Uterus (tissue), 4 donors: ENCODE data around the gene MRPL54. TPM values are rescaled to one million over a fixed set of nuclear protein-coding genes. Genes with fewer than 3 reads are reported as not detected.

ENCODE experiments used
- DNase-seq, 2 donors: peaks; one replicate each; pipeline ENCODE4 v3.0.0-alpha.2; 2019 to 2020
- H3K27ac ChIP-seq, 2 donors: fragments of 200-600 bp; sonication (generic); 1 replicate in 1 of 2; 2 replicates in 1 of 2; pipeline ENCODE4 v1.5.1; 2016 to 2018
- H3K27me3 ChIP-seq, 2 donors: fragments of 200-600 bp; sonication (generic); one replicate each; pipeline ENCODE4 v1.5.1; 2018 to 2019; ENCODE audit warnings: control low read depth in 1 of 2
- H3K36me3 ChIP-seq, 2 donors: fragments of 200-600 bp; sonication (generic); one replicate each; pipeline ENCODE4 v1.5.1; 2019; ENCODE audit warnings: control low read depth in 1 of 2
- H3K4me1 ChIP-seq, 2 donors: fragments of 200-600 bp; sonication (generic); one replicate each; pipeline ENCODE4 v1.5.1; 2018 to 2019; ENCODE audit warnings: control low read depth in 1 of 2
- H3K4me3 ChIP-seq, 2 donors: fragments of 200-600 bp; sonication (generic); 1 replicate in 1 of 2; 2 replicates in 1 of 2; pipeline ENCODE4 v1.5.1; 2018 to 2019; ENCODE audit warnings: mild to moderate bottlenecking in 1 of 2
- H3K9me3 ChIP-seq, 2 donors: fragments of 200-600 bp; sonication (generic); one replicate each; pipeline ENCODE4 v1.5.1; 2019; ENCODE audit warnings: control low read depth in 1 of 2
- CTCF ChIP-seq, 4 experiments: fragments of 200-600 bp in 2 of 4; fragments of 450-650 bp in 2 of 4; sonication (generic) in 2 of 4; IDR thresholded peaks; one replicate each; pipeline ENCODE4 v1.5.1; 2016 to 2019; ENCODE audit warnings: antibody characterized with exemption in 4 of 4, mild to moderate bottlenecking in 2 of 4, moderate library complexity in 1 of 4
- POLR2A ChIP-seq, 2 donors: fragments of 450-650 bp; IDR thresholded peaks; one replicate each; pipeline ENCODE4 v1.6.1; 2016; ENCODE audit warnings: antibody characterized with exemption in 2 of 2, mild to moderate bottlenecking in 1 of 2, moderate library complexity in 1 of 2
- intact Hi-C: fragments of 100-400 bp; cut with DNase I; formaldehyde crosslinking; loops from one replicate; pipeline ENCODE4 v1.15.1; 2023; ENCODE audit warnings: low total_unique reads
- total RNA-seq, 4 donors: library from RNA; depleted of rRNA in 3 of 4; stranded (reverse); fragments of >200 nt in 3 of 4; gene quantifications; one replicate each; pipeline versions ENCODE4 v1.1.0 to v1.2.4, GENCODE V29; 2014 to 2023
- donor health status: DM: yes; HTN: yes; CAD: no.

The MRPL54 gene
- total RNA-seq, 4 donors from 2014 or later, result 14.4 to 196 (median 40.0) TPM

DNA sequence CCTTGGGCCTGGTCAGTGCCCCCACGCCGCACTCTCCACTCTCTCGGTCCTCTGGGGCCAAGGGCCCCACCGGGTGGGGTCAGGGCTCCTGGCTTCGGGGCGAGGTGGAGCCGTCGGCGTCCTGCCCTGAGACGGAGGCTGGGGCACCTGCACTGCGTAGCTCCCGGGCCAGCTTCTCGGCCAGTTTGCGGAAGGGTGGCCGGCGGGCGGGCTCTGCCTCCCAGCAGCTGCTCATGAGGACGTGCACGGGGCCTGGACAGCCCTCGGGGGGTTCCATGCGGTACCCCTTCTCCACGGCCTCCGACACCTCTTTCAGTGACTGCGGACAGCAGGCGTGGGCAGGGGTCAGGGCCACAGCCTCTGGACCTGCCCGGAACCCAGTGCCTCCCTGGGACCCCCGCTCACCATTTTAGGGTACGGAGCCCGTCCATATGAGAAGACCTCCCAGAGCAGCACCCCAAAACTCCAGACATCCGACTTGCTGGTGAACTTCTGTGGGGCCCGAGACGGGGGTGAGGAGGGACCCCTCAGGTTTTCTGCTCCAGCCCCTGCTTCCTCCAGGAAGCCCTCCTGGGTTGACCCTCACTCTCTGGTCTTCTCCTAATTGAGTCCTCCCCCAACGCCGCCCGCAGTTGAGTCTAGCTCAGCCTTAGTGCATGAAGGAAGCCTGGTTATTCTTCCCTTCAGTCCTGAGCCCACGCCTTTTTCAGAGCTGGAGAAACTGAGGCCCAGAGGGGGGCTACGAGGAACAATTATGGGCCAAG lies 15.8 kb downstream of the MRPL54 start:
- no peaks in the 10 kb centered on the region for H3K36me3 ChIP-seq
- no peak overlapping the region for H3K4me3 ChIP-seq
- H3K27ac ChIP-seq, result no peak overlapping the region
- H3K27me3 ChIP-seq, result peaks cover 0 to 2% of the 10 kb centered on the region in 2 donors
- DNase-seq, result no peak
- TF ChIP-seq CTCF (IDR thresholded peaks at IDR 0.05), result no peak
- TF ChIP-seq POLR2A (IDR thresholded peaks at IDR 0.05), result no peak
- H3K9me3 ChIP-seq, result peaks cover 0 to 19% of the 10 kb centered on the region in 2 donors
- H3K4me1 ChIP-seq, result no peaks in the 10 kb centered on the region
- intact Hi-C loops, result no loop called here

DNA sequence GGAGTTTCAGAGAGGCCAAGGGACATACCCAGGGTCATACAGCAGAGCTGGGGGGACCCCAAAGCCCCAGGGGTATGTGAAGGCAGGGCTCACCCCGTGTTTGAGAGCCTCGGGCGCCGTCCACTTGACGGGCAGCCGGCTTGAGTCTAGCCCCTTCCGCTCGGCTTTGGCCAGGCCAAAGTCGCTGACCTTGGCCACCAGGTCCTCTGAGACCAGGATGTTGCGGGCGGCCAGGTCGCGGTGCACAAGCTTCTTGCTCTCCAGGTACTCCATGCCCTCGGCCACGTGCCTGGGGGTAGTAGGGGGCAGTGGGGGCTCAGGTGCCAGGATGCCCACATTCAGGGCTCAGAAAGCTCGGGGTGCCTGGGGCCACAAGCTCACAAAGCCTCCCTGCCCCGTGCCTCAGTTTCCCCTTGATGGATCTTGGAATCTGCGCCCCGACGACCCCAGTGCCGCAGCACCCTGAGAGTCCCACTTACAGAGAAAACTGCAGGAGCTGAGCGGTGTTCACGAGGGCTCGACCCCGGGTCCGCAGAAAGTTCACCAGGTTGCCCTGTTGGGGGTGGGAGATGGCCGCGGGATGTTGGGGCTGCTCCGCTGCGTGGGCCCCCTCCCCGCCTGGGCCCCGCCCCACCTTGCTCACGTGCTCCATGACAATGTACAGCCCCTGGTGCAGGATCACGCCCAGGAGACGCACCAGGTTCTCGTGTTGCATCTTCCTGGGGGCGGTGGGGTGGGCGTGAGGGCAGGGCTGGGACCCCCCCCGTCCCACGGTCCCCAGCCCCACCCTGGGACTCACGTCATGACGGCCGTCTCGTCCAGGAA lies 16.6 kb downstream of the MRPL54 start:
- no peak overlapping the region for H3K4me3 ChIP-seq
- H3K9me3 ChIP-seq, result peaks cover 0 to 19% of the 10 kb centered on the region in 2 donors
- H3K27ac ChIP-seq, result no peak overlapping the region
- H3K4me1 ChIP-seq, result no peaks in the 10 kb centered on the region
- peaks cover 0 to 4% of the 10 kb centered on the region in 2 donors for H3K27me3 ChIP-seq
- H3K36me3 ChIP-seq, result no peaks in the 10 kb centered on the region
- TF ChIP-seq CTCF (IDR thresholded peaks at IDR 0.05) (no peak), POLR2A (IDR thresholded peaks at IDR 0.05) (no peak)
- no peak for DNase-seq
- intact Hi-C loops, result no loop called here

GRCh38 chr19:3780786-3781304 lies 18.4 kb downstream of the MRPL54 start:
- Histone ChIP-seq H3K4me3 (no peak overlapping the region), H3K27me3 (peaks cover 0 to 4% of the 10 kb centered on the region in 2 donors), H3K36me3 (no peaks in the 10 kb centered on the region), H3K27ac (no peak overlapping the region), H3K9me3 (peaks cover 0 to 19% of the 10 kb centered on the region in 2 donors), H3K4me1 (no peaks in the 10 kb centered on the region)
- no peak for DNase-seq
- intact Hi-C loops, result no loop called here
- TF ChIP-seq POLR2A (IDR thresholded peaks at IDR 0.05), result no peak
- TF ChIP-seq CTCF (IDR thresholded peaks at IDR 0.05), result no peak

DNA sequence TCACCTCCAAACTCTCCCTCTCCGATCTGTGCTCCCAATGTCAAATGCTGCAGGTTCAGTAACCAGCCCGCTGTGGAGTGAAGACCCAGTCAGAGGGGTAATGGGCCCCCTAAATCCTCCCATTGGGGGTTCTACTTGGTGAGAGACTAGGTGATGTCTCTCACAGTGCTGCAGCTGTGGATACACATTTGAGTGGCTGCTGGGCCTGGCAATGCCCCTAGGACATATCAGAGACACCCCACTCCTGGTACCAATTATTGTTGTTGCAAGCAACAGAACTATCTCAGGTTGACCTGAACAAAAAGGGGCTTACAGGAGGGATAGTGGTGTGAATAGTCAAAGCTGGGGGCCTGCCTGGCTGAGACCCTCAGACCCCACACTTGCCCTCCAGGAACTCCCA lies 19.1 kb downstream of the MRPL54 start:
- Histone ChIP-seq H3K27me3 (peaks cover 0 to 4% of the 10 kb centered on the region in 2 donors), H3K9me3 (peaks cover 0 to 19% of the 10 kb centered on the region in 2 donors), H3K4me3 (no peak overlapping the region), H3K4me1 (no peaks in the 10 kb centered on the region), H3K36me3 (no peaks in the 10 kb centered on the region), H3K27ac (no peak overlapping the region)
- DNase-seq, result no peak
- TF ChIP-seq POLR2A (IDR thresholded peaks at IDR 0.05), result no peak
- TF ChIP-seq CTCF (IDR thresholded peaks at IDR 0.05), result no peak
- intact Hi-C loops, result no loop called here

DNA sequence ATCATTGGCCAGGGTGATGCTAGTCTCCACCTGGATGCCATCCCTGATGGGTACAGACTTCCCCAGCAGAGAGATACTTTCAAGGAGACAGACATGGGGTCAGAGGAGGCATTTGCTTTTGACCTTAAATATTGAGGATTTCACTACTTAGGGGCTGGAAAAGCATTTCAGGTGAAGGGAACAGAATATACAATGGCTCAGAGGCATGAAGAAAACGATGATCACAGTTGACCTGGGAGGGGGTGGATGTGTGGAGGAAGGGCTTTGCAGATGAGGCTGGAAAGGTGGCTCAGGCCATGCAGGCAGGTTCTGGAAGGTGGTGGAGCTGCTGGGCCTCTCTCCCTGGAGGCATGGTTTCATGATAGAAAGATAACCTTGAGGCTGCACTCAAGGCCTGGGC lies 19.8 kb downstream of the MRPL54 start:
- Histone ChIP-seq H3K4me1 (no peaks in the 10 kb centered on the region), H3K36me3 (no peaks in the 10 kb centered on the region), H3K9me3 (peaks cover 0 to 19% of the 10 kb centered on the region in 2 donors), H3K27me3 (peaks cover 0 to 4% of the 10 kb centered on the region in 2 donors), H3K27ac (no peak overlapping the region), H3K4me3 (no peak overlapping the region)
- intact Hi-C loops, result no loop called here
- no peak for DNase-seq
- TF ChIP-seq POLR2A (IDR thresholded peaks at IDR 0.05) (no peak), CTCF (IDR thresholded peaks at IDR 0.05) (no peak)
